GM13977 (cell line): ENCODE measurements around the gene MPDZ.
A peak's percentile ranks its signal among the peaks of the same experiment; 100 is the strongest.

ENCODE experiments used
- DNase-seq: peaks from one replicate; pipeline ENCODE4 v3.0.0; 2012; ENCODE audit warnings: low spot score
- CTCF ChIP-seq: IDR thresholded peaks from 2 replicates; pipeline ENCODE4 v1.5.1; 2012; ENCODE audit warnings: mild to moderate bottlenecking, control low read depth; ENCODE audit not compliant: insufficient read depth; ENCODE audit errors: extremely low read depth, missing control alignments
- in situ Hi-C: fragments of 300-500 bp; cut with MboI; formaldehyde crosslinking; loops from one replicate; pipeline ENCODE4 v1.12.0; 2022; ENCODE audit warnings: low sequenced_read_pairs, low pct_unique_long_range_greater_than_20kb, mixed read lengths, inconsistent platforms; ENCODE audit not compliant: unreplicated experiment

MPDZ gene

GRCh38 chr9:13088720-13089427 lies 190.6 kb downstream of the MPDZ start:
- peak; percentile 63 for DNase-seq
- in situ Hi-C loops, result no loop called here
- peak; percentile 72 for TF ChIP-seq CTCF

DNA sequence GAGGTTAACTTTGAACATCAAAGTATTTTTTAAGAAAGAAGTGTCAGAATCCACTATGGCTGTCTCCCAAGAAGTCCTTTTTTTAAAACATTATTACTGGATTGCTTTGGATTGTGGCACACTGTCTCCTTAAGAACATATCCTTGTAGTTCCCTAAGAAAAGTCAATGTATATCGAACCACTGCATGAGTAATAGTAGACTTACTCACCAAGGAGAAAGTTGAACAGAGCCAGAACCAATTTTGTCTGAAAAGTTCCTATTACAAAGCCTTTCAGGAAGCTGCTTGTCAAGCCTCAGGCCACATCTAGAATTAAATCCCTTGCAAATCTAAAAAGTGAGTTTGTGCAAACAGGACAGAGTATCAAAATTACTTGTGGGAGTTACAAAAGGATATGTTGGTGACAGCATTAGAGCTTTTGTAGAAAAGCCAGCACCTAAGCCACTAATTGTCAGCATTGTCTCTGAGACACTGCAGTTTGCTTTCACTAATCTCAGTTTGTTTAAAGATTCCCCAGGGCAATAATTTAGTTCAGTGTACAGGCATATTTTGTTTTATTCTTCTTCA lies 195.4 kb downstream of the MPDZ start:
- in situ Hi-C loops, result no loop called here
- no peak for TF ChIP-seq CTCF
- no peak for DNase-seq

DNA sequence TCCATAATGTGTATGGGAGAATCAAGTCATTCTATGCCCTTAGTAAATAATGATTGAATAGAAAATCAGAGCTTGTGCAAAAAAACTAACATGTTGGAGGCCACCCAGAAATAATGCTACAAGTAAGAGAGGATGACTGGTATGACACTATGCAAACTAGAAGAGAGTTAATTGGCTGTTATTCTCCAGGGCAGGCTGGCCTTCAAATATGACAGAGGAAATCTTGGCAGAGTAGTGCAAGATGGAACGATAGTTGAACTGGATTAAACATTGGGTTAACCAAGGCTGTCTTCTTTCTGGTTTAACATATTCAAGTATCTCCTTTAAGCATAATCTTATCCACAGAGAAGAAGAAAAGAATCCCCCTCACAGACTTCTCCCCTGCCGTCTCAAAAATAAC lies 196.1 kb downstream of the MPDZ start:
- DNase-seq, result no peak
- no peak for TF ChIP-seq CTCF
- in situ Hi-C loops, result no loop called here

- in situ Hi-C loops, result no loop called here
- no peak for DNase-seq
- no peak for TF ChIP-seq CTCF
These were observed 196.7 kb downstream of the MPDZ start for GRCh38 chr9:13082796-13083195.

DNA sequence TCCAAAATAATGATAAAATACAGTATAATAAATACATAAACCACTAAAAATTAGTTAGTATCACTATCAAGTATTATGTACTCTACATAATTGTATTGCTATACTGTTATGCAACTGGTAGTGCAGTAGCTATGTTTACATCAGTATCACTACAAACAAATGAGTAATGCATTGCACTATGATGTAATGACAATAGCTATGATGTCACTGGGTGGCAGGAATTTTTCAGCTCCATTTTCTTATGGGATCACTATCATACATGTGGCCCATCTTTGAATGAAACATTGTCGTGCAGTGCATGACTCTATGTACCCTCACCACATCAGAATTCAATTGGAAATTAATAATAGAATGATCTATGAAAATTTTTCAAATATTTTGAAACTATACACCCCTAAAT lies 201.3 kb downstream of the MPDZ start:
- no peak for DNase-seq
- no peak for TF ChIP-seq CTCF
- in situ Hi-C loops, result no loop called here

DNA sequence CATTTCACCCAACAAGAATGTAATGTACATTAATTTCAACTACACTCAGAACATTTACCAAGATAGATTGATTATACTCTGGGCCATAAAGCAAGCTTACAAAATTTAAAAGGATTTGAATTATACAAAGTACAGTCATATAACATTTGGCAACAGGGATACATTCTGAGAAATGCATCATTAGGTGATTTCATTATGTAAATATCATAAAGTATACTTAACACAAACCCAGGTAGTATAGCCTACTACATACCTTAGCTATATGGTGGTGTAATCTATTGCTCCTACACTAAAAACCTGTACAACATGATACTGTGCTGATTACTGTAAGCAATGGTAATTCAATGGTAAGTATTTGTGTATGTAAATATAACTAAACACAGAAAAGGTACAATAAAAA lies 202.9 kb downstream of the MPDZ start:
- TF ChIP-seq CTCF, result no peak
- no peak for DNase-seq
- in situ Hi-C loops, result no loop called here

DNA sequence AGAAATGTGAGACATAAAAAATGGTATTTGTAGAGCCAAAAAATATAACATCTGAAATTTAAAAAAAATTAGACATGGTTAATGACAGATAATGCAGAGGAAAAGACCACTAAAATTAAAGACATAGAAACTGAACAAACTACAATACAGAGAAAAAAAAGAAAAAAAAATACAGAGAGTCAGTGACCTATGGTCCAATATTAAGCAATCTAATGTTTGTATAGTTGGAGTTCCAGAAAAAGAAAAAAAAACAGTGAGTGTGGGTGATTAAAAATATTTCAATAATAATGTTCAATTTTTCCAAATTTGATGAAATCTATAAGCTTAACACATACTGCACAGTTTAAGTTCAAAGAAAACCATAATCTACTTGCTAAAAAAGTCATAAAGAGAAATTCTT lies 207.6 kb downstream of the MPDZ start:
- DNase-seq, result no peak
- in situ Hi-C loops, result no loop called here
- TF ChIP-seq CTCF, result no peak
